Fibroblast of lung (primary cell): ENCODE measurements around the gene MGAT3.

Experiments used
- CTCF ChIP-seq, 2 donors: IDR thresholded peaks in 1 of 2; conservative IDR thresholded peaks in 1 of 2; 1 replicate in 1 of 2; 2 replicates in 1 of 2; pipeline ENCODE4 v1.5.1; 2011 to 2012; ENCODE audit warnings: low read length in 2 of 2, control low read depth in 1 of 2, inconsistent platforms in 1 of 2, low read depth in 1 of 2, mild to moderate bottlenecking in 1 of 2
- EZH2 ChIP-seq: IDR thresholded peaks from 2 replicates; pipeline ENCODE4 v1.5.1; 2012; ENCODE audit warnings: low read length, control low read depth, mild to moderate bottlenecking; ENCODE audit errors: missing control alignments

DNA sequence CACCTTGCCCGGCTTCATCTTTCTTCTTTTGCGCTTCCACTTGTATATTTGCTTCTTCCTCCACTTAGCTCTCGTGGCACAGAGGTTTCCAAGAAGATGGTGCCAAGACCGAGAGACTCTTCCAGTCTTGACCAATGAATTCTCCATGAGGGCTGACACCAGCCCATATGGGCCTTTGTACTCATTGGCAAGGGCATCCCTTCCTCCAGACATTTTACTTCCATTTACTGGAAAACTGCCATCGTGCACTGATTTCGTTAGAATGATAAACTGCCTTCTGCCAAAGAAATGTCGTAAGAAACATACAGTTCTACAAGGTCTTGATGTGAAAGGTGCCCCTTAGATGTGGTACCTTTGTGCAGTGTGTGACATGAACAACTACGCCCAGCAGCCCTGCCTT, 40.6 kb downstream of the MGAT3 start:
- TF ChIP-seq CTCF (conservative IDR thresholded peaks at IDR 0.05 in 1 of 2, IDR thresholded peaks at IDR 0.05 in 1 of 2; ENCODE audit: low read depth in 1 of 2, low read length in 2 of 2) (no peak), EZH2 (no peak)
